NCI-H524 treated with DMSO at 0.1 percent for 48 hours (cell line): ENCODE data around the gene DSTYK.
"Not testable (repeated sequence)": the region's sequence is repeated elsewhere in the genome, so short reads cannot be mapped to it uniquely, and the experiment has no call there.

Experiments
- DNase-seq: peaks from one replicate; lab custom pipeline; 2025; lab: John Stamatoyannopoulos, UW

Gene DSTYK

GRCh38 chr1:205170532-205171269 is 40.8 kb downstream of the DSTYK start:
- no peak for DNase-seq

- DNase-seq = no peak
Observed at GRCh38 chr1:205169248-205169647, 42.3 kb downstream of the DSTYK start.

DNA sequence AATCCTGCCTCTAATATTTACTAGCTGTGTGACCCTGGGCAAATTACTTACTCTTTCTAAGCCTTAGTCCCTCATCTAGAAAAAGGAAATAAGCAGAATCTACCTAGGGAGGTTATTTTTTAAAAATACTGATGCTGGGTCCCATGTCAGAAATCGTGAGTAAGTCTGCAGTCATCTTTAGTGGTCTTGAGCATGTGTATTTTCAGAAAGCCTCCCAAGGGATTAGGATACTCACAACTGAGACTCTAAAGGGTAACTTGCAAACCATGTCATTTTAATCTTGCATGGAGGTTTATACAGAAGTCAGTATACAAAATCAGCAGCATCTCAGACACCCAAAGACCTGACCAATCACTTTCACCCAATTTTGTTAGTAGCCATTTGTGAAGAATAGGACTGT is 43.2 kb downstream of the DSTYK start:
- no peak for DNase-seq

GRCh38 chr1:205162301-205162700 is 49.2 kb downstream of the DSTYK start:
- DNase-seq = no peak

GRCh38 chr1:205161076-205161475 is 50.4 kb downstream of the DSTYK start:
- DNase-seq = no peak

DNA sequence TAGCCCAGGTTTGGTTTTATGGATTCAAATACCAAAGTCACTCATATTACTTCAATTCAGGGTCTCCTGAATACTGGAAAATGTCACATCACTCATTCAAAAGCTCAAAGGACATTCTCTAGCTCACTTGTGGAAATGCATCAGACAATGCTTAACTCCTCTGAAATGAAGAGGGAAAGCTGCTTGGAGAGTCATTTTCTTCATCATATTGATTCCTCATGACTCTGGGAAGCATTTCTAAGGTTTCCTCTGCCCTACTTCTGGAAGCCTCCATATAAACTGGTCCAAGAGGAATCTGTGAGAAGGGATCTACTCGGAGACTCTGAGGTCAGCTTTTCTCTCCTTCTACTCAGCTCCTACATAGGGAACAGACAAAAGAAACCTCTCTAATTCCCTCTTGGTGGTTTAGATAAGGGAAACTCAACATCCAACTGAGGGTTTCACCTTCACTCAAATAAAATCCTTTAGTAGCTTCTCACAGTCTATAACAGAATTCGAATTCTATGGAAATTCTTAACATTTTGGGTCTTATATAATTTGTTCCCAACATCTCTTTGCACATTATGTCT is 53.4 kb downstream of the DSTYK start:
- no peak for DNase-seq

GRCh38 chr1:205155665-205156377 is 55.7 kb downstream of the DSTYK start:
- not testable (repeated sequence) for DNase-seq

- no peak for DNase-seq
Observed at GRCh38 chr1:205152505-205152904, 59.0 kb downstream of the DSTYK start.

DNA sequence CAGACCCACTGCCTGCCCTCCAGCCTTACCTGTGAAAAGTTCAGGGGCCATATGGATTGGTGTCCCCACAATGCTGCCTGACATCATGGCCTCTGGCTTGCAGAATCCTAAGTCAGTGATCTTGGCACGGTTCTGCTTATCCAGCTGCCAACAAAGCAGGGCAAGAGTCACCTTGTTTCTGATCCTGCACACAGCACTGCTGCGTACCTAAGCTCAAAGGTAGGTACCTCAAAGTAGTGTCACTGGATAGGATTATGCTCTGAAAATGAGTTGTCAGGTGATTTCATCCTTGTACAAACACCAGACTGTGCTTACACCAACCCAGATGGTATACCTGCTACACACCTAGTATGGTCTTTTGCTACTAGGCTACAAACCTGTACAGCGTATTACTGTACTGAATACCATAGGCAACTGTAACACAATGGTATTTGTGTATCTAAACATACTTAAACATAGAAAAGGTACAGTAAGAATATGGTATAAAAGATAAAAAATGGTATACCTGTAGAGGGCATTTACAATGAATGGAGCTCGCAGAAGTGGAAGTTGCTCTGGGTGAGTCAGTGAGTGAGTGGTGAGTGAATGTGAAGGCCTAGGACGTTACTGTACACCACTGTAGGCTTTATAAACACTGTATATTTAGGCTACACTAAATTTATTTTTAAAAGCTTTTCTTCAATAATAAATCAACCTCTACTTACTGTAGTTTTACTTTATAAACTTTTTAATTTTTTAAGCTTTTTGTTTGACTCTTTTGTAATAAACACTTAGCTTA is 60.7 kb downstream of the DSTYK start:
- no peak for DNase-seq

- no peak for DNase-seq
Observed at GRCh38 chr1:205147191-205147835, 64.2 kb downstream of the DSTYK start.

GRCh38 chr1:205144751-205145150 is 66.8 kb downstream of the DSTYK start:
- DNase-seq = no peak

DNA sequence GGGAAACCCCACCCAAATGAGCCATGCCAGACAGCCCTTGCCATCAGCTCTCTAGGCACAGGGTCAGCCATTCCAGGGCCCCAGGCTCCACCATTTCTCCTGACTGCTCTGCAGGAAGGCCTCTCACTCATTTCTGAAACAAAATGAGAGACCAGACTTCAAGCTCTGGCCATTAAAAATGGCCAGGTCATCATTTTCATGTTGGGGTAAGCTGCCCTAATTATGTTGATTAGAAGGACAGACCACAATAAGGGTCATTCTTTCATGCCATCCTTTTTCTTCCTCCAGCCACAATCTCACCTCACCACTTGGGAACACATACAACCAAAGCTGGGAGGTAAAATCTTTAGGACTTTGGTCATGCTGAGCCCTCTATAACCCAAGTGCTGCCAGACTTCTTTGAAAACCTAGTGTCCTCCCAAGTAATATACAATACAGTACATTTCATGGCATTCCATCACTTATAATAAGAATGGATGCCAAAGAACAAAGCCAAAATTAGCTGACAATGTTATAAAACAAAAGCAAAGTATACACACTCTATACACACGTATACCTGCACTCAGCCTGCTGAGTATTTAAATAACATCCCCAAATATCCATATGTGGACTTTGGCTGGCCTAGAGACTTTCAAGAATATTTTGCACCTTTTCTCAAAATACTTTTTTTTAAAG is 67.3 kb downstream of the DSTYK start:
- DNase-seq = no peak

DNA sequence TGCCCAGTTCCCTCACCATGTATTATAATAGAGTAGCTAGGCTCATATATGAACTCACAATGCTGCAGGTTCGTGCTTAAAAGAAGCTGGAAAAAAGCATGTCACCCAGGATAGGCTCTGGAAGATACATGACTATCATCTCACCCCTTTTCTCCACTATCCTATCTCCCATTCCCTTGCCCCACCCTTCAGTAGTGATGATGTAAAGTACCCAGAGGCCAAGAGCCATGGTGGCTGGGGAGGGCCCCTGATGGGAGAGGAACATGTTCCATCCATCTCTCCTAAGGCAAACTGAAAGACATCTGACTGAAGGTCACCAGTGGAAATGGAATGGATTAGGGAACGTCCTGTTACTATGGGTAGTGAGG is 69.4 kb downstream of the DSTYK start:
- no peak for DNase-seq

DNA sequence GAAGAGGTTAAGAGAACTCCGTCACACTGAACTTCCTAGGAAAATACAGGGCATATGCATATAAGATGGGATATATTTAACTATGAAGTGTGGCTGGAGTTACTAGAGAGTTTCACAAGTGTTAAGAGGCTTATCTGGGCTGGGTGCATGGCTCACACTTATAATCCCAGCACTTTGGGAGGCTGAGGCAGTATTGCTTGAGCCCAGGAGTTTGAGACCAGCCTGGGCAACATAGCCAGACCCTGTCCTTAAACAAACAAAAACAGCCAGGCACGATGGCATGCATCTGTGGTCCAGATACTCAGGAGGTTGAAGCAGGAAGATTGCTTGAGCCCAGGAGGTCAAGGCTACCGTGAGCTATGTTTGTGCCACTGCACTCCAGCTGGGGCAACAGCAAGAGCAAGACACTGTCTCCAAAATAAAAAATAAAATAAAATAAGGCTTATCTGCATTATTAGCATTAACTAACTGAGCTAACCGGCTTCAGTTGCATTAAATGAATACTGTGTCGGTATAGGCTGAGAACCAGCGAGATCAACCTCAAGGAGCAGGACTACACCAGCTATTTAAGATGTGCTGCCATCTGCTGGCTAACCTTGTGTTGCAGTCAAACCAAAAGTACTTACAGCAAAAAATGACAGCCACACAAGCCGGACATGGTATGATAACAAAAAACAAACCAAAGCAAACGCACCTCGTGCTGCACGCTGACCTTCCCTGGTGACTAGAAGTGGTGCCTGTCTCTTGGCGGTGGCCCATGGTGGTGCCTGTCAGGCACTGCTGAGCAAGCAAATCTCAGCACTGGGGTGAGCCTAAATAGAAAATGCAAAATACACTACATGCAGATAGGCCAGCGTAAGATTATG is 70.0 kb downstream of the DSTYK start:
- no peak for DNase-seq

DNA sequence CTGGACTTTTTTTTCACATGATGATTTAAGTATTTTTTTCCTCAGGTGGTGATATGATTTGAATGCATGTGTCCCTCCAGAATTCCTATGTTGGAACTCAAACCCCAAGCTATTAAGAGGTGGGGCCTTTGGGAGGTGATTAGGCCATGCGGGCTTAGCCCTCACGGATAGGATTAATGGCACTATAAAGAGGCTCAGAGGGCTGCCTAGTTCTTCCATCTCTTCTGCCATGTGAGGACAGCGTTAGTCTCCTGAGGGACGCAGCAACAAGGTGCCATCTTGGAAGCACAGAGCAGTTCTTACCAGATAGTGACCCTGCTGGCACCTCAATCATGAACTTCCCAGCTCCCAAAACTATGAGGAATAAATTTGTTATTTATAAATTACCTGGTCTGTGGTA is 71.4 kb downstream of the DSTYK start:
- DNase-seq = no peak

- no peak for DNase-seq
Observed at GRCh38 chr1:205137901-205138300, 73.6 kb downstream of the DSTYK start.

DNA sequence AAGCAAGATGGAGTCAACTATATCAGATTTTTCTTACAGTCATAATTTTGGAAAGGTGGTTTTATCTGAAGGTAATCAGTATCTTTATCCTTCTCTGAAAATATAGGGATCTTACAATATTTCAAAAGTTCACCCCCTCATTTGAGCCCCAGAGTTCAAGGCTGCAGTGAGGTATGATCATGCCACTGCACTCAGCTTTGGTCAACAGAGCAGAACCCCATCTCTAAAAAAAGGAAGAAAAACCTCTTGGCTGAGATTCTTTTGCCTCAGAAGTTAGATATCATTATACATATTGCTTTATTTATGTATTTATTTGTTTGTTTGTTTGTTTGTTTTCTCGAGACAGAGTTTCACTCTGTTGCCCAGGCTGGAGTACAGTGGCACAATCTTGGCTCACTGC is 78.2 kb downstream of the DSTYK start:
- no peak for DNase-seq

DNA sequence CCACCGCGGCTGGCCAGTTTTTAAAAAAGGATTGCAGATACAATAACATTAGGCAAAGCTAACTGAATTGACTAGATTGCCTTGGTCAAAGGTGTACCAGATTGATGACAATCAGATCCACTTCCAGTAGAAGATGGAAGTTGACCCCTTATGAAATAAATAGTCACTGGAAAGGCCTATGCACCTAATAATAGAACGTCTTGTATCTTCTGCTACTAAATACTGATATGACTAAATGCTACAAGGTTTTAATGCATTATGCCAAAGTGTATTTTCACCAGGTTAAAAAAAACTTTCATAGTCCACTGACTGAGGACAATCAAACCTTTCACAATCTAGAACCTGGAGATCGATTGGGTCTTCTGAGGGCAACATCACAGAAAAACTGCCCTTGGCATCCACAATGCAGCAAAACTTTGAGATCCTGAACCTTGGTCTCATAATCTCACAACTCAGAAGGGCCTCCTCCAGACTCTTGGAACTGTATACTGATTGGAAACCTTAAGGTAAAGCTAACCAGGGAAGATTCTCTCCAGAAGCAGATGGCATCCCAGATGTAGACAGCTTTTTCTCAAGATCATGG is 82.0 kb downstream of the DSTYK start:
- DNase-seq = no peak

GRCh38 chr1:205128050-205128449 is 83.5 kb downstream of the DSTYK start:
- no peak for DNase-seq

DNA sequence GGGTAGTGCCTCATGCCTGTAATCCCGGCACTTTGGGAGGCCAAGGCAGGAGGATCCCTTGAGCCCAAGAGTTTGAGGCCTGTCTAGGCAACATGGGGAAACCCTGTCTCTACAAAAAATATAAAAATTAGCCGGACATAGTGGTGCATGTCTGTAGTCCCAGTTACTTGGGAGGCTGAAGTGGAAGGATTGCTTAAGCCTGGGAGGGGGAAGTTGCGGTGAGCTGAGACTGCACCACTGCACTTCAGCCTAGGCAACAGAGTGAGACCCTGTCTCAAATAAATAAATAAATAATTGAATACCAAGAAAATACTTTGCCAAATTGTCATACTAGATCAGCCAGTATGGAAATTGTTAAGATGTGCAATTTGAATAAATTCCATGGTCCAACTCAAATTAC is 83.9 kb downstream of the DSTYK start:
- DNase-seq = no peak
